OCI-LY7 (cell line): ENCODE measurements around the gene JCAD. TPM values are rescaled to one million over a fixed set of nuclear protein-coding genes. Genes with fewer than 3 reads are reported as not detected.

Source experiments
- BruUV-seq: library from RNA; stranded (reverse); fragments of 400-500 nt; replicated peaks from 2 replicates; lab custom pipeline; 2021; lab: Mats Ljungman, UMichigan
- CTCF ChIA-PET: fragments of 300-600 bp; sonication (Branson Sonifier 250); formaldehyde crosslinking; loops from one replicate; lab custom pipeline; 2022; ENCODE audit warnings: antibody characterized with exemption; ENCODE audit not compliant: unreplicated experiment; lab: Charles Lee
- POLR2A ChIA-PET: fragments of 300-600 bp; sonication (Branson Sonifier 250); formaldehyde crosslinking; loops from one replicate; lab custom pipeline; 2022; ENCODE audit warnings: antibody characterized with exemption; lab: Charles Lee
- DNase-seq: peaks from one replicate; pipeline ENCODE4 v3.0.0-alpha.2; 2015; ENCODE audit warnings: low spot score
- H2AFZ ChIP-seq: fragments of 200-600 bp; sonication (generic), shearing (Covaris generic); 2 replicates; pipeline ENCODE4 v1.6.1; 2014; ENCODE audit warnings: mild to moderate bottlenecking, antibody characterized with exemption, low read length, moderate library complexity
- H3K27ac ChIP-seq: fragments of 200-600 bp; sonication (generic); 2 replicates; pipeline ENCODE4 v1.5.1; 2014; ENCODE audit warnings: mixed run types, low read depth, mild to moderate bottlenecking, moderate library complexity, low read length, inconsistent platforms; ENCODE audit not compliant: poor library complexity, severe bottlenecking
- H3K36me3 ChIP-seq: fragments of 200-600 bp; sonication (generic); 2 replicates; pipeline ENCODE4 v1.6.1; 2014; ENCODE audit warnings: mild to moderate bottlenecking, antibody characterized with exemption, low read length, moderate library complexity, mixed read lengths; ENCODE audit not compliant: insufficient read depth
- H3K4me1 ChIP-seq: fragments of 200-600 bp; sonication (generic); 2 replicates; pipeline ENCODE4 v1.5.1; 2014; ENCODE audit warnings: mild to moderate bottlenecking, low read length; ENCODE audit not compliant: insufficient read depth, poor library complexity, severe bottlenecking
- H3K4me2 ChIP-seq: fragments of 200-600 bp; sonication (generic); 2 replicates; pipeline ENCODE4 v1.6.1; 2014; ENCODE audit warnings: mild to moderate bottlenecking, low read length
- H3K4me3 ChIP-seq: fragments of 200-600 bp; sonication (generic); 2 replicates; pipeline ENCODE4 v1.5.1; 2014; ENCODE audit warnings: mild to moderate bottlenecking, low read depth, low read length; ENCODE audit not compliant: poor library complexity, severe bottlenecking
- H3K79me2 ChIP-seq: fragments of 200-600 bp; sonication (generic); 2 replicates; pipeline ENCODE4 v1.6.1; 2016; ENCODE audit warnings: low read depth, mild to moderate bottlenecking, low read length, moderate library complexity, mixed read lengths; ENCODE audit not compliant: insufficient read depth
- H3K9me2 ChIP-seq: fragments of 200-600 bp; sonication (generic); 2 replicates; pipeline ENCODE4 v1.6.1; 2016; ENCODE audit warnings: mild to moderate bottlenecking, low read length, mixed read lengths; ENCODE audit not compliant: insufficient read depth
- H3K9me3 ChIP-seq: fragments of 200-600 bp; sonication (generic); 2 replicates; pipeline ENCODE4 v1.6.1; 2014; ENCODE audit warnings: mild to moderate bottlenecking, mixed run types, low read length, mixed read lengths
- H4K20me1 ChIP-seq: fragments of 200-600 bp; sonication (generic); 2 replicates; pipeline ENCODE4 v1.6.1; 2014; ENCODE audit warnings: mild to moderate bottlenecking, antibody characterized with exemption, low read length, moderate library complexity, mixed read lengths; ENCODE audit not compliant: insufficient read depth
- EZH2phosphoT487 ChIP-seq: fragments of 200-600 bp; sonication (generic); IDR thresholded peaks from 2 replicates; pipeline ENCODE4 v1.6.1; 2018; ENCODE audit warnings: low read depth, borderline replicate concordance, mild to moderate bottlenecking, mixed run types, antibody characterized with exemption, low read length, moderate library complexity, mixed read lengths
- intact Hi-C: fragments of 100-400 bp; cut with micrococcal nuclease; formaldehyde crosslinking; loops from one replicate; pipeline ENCODE4 v1.10.0; 2022; ENCODE audit not compliant: unreplicated experiment
- total RNA-seq, 2 experiments: library from RNA; depleted of rRNA in 1 of 2; stranded (reverse); fragments of >200 nt in 1 of 2; shearing (Covaris generic) in 1 of 2; gene quantifications; 2 replicates each; pipeline ENCODE4 v1.2.3, GENCODE V29; 2014 to 2022
- TF ChIP-seq, protein P1 (sequence below): fragments of 200-600 bp; sonication (generic); conservative IDR thresholded peaks from 2 replicates; pipeline ENCODE4 v1.5.1; 2014; ENCODE audit warnings: mild to moderate bottlenecking, antibody characterized with exemption, low read length, moderate library complexity, mixed read lengths

JCAD gene
- total RNA-seq, 2 experiments from 2014 or later = not detected

GRCh38 chr10:30022590-30022989, 36.8 kb downstream of the JCAD start:
- ChIA-PET CTCF (no interaction called here), POLR2A (interaction anchor here (0.6 kb wide), 1 partner anchor 285 kb away, joined by 9 read pairs; no protein-coding TSS in a partner anchor)
- intact Hi-C loops = no loop called here
- H3K79me2 ChIP-seq = no peaks in the 10 kb centered on the region
- no peaks in the 10 kb centered on the region for H3K4me1 ChIP-seq
- H3K36me3 ChIP-seq = no peaks in the 10 kb centered on the region
- H3K27ac ChIP-seq = no peak overlapping the region
- no peaks in the 10 kb centered on the region for H4K20me1 ChIP-seq
- TF ChIP-seq EZH2phosphoT487 = no peak
- TF ChIP-seq, protein P1, sequence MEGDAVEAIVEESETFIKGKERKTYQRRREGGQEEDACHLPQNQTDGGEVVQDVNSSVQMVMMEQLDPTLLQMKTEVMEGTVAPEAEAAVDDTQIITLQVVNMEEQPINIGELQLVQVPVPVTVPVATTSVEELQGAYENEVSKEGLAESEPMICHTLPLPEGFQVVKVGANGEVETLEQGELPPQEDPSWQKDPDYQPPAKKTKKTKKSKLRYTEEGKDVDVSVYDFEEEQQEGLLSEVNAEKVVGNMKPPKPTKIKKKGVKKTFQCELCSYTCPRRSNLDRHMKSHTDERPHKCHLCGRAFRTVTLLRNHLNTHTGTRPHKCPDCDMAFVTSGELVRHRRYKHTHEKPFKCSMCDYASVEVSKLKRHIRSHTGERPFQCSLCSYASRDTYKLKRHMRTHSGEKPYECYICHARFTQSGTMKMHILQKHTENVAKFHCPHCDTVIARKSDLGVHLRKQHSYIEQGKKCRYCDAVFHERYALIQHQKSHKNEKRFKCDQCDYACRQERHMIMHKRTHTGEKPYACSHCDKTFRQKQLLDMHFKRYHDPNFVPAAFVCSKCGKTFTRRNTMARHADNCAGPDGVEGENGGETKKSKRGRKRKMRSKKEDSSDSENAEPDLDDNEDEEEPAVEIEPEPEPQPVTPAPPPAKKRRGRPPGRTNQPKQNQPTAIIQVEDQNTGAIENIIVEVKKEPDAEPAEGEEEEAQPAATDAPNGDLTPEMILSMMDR = no peak
- H3K4me3 ChIP-seq = no peak overlapping the region
- no peak overlapping the region for H2AFZ ChIP-seq
- no TSS peak for BruUV-seq
- H3K9me3 ChIP-seq = no peaks in the 10 kb centered on the region
- no peaks in the 10 kb centered on the region for H3K9me2 ChIP-seq
- H3K4me2 ChIP-seq = no peak overlapping the region
- DNase-seq = no peak

DNA sequence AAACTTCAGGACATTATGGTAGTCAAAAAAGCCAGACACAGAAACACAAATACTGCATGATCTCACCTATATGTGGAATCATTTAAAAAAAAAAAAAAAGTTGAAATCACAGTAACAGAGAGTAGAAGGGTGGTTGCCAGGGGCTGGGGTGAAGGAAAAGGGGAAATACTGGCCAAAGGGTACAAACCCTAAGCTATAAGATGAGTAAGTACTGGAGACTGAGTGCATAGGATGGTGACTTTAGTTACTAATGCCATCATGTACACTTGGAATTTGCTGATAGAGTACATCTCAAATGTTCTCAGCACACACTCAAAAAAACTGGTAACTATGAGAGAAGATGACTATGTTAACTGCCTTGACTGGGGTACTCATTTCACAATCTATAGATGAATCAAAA, 39.9 kb downstream of the JCAD start:
- TF ChIP-seq EZH2phosphoT487 = no peak
- no peaks in the 10 kb centered on the region for H3K9me2 ChIP-seq
- no peaks in the 10 kb centered on the region for H3K36me3 ChIP-seq
- BruUV-seq = no TSS peak
- no peak for DNase-seq
- H3K79me2 ChIP-seq = no peaks in the 10 kb centered on the region
- H3K9me3 ChIP-seq = no peaks in the 10 kb centered on the region
- H2AFZ ChIP-seq = no peak overlapping the region
- H3K4me1 ChIP-seq = no peaks in the 10 kb centered on the region
- H3K4me3 ChIP-seq = no peak overlapping the region
- no peaks in the 10 kb centered on the region for H4K20me1 ChIP-seq
- H3K4me2 ChIP-seq = no peak overlapping the region
- ChIA-PET POLR2A (interaction anchor here (0.6 kb wide), 2 partner anchors 226 to 478 kb away, joined by 3 to 5 read pairs; no protein-coding TSS in a partner anchor), CTCF (no interaction called here)
- intact Hi-C loops = no loop called here
- no peak overlapping the region for H3K27ac ChIP-seq

DNA sequence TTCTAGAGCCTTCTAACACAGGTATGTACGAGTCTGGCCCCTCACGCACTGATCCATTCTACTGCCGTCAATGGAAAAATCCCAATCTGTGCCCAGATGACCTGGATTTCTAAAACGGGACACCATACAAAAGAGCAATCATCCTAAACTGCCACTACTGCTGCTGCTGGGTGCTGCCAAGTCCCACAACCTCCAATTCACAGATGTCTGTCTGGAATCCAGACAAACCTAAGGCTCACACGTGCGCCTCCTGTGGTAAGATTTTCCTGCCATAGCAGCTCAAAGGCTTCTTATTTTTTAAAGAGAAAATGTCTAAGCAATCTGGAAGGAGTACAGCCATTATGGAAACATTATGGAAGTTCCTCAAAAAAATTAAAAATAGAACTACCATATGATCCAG, 40.9 kb downstream of the JCAD start:
- Histone ChIP-seq H3K79me2 (no peaks in the 10 kb centered on the region), H3K9me2 (no peaks in the 10 kb centered on the region), H3K36me3 (no peaks in the 10 kb centered on the region), H3K4me1 (no peaks in the 10 kb centered on the region), H3K4me3 (no peak overlapping the region), H2AFZ (no peak overlapping the region), H3K4me2 (no peak overlapping the region), H3K27ac (no peak overlapping the region), H4K20me1 (no peaks in the 10 kb centered on the region), H3K9me3 (no peaks in the 10 kb centered on the region)
- POLR2A ChIA-PET = no interaction called here
- CTCF ChIA-PET = no interaction called here
- DNase-seq = no peak
- BruUV-seq = no TSS peak
- TF ChIP-seq, protein P1 = no peak
- TF ChIP-seq EZH2phosphoT487 = no peak
- intact Hi-C loops = no loop called here
